ENCODE measurements around the gene HDAC9.

HDAC9 gene

DNA sequence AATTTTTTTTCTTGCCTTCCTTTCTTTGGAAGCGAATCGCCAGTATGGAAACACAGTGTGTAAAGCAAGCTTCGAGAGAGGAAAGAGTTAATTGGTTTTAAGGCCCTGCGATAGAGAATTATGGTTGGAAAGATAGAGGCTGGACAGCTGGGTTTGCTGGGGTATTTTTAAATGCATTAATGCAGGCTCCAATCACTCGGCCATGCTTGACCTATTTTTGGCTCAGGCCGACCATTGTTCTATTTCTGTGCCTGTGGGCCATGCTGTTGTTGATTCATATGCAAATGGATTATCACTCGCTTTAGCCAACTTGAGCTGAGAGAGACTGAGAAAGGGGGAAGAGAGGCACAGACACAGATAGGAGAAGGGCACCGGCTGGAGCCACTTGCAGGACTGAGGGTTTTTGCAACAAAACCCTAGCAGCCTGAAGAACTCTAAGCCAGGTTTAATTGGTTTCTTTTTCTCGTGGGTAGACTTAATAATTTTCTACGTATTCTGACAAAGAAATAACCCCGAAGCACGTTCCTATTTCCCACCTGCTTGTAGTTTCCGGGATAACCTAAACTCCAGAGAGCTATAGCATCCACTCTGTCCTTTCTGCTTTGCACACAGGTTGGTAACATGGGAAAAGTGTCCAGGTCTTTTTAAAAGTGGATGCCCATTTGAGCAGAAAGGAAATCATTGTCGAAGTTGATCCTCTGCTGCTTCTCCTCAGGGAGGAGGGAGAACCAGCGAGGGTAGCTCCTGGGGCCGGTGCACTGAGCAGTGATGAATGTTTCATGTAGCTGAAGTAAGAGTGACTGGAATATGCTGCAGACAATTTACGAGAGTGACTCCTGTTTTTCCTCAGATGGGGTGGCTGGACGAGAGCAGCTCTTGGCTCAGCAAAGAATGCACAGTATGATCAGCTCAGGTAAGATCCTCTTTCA, at the start of gene HDAC9:
Gene HDAC9, plus strand, starts transcription at position 338 of the 929 bp plus-strand sequence. Its CDS starts 554 bp downstream, at position 892.
- DNase-seq, result peak; percentile 70 to 83 (median 80)

DNA sequence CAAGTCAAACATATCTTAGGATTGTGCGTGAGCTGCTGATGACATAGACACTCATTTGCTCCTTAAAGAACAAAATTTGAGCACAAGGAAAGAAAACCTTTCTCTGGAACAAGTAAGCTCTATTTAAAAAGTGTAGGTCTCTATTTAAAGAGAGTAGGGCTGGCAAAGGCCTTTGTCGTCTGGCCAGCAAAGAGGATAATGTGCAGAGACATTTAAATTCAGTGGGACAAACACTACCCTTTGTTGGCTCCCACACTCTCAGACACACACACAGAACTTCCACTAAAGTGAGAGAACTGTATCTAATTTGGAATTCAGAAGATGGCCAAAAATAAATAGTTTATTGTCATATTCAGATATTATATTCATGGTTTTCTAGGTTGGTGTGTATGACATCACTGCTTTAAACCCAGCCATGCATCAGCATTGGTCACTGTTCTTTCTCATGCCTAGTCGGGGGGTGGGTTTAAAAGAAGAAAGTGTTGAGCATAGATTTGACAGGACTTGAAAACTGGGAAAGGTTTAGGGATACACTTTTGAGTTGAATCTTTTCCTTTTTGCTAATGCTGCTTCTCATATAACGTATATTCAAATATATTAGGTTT, 49.5 kb upstream of the HDAC9 start:
- no peak for DNase-seq

DNA sequence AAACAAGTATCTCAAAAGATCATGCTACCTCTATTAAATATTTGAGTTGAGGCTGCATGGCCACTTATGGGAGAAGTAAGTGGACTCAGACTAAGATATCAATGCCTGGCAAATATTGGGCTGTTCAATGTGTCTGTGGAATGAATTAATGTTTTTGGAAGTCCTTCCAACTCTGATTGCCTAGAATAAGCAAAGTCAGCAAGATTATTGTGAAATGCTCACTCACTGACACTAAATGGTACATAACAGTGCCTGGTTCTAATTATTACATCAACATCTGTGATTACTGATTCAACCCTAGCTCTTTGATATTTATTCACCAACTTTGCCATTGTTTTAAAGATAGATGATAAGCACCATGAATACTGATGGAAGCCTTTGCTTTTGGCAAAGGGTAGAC, 45.5 kb upstream of the HDAC9 start:
- no peak for DNase-seq

DNA sequence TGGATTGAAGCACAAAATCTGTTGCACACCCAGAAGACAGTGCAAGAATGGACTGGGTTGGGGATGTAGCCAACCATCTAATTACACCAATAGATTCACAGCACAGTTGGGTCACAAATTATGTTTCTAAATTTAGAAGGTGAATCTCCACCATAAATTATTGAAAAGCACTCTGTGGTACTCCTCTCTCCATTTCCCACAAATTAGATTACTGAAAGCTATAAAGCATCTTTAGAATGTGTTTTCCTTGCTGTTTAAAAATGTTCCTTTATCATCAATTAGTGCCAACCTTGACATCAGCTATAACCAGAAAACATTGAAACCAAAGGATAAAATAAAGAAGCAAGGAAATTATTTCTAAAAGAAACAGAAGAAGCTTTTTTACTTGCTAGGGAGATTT, 39.9 kb upstream of the HDAC9 start:
- DNase-seq, result no peak

DNA sequence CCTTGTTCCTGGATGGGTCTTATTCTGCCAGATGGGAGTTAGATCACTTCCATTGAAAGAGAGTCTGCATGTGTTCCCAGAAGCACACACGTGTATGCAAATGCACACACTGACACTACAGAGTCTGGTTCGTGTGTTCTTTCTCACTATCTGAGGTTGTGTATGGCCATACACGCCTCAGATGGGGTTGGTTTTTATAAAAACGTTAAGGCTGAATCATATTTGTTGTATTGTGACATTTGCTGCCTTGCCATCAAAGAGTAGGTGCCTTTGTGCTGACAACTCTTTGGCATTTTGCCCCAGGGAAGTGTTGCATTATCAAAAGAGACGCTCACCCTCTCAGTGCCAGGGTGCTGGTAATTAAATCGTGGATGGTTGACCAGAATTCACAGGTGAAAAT, 37.7 kb upstream of the HDAC9 start:
- DNase-seq, result peak; percentile 14 to 37 (median 20)

DNA sequence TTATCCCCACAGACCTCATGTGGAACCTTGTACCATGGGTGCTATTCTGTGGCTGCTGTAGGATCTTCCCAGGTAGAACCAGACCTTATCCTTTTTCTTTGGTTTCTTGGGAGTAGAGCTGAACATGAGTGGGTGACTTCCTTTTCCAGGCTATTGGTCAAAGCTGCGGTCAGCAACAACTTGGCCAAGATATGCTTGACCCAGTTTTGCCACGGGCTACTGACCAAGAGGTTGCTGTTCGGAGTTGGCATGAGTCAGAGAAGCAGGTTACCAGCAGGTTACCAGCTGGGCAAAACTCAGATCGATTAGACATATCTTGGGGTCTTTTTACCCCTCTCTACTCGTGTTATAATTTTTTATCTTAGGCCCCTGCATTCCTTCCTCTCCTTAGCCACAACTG, 36.7 kb upstream of the HDAC9 start:
- peak in 1 of 3 donors; percentile 19 for DNase-seq

DNA sequence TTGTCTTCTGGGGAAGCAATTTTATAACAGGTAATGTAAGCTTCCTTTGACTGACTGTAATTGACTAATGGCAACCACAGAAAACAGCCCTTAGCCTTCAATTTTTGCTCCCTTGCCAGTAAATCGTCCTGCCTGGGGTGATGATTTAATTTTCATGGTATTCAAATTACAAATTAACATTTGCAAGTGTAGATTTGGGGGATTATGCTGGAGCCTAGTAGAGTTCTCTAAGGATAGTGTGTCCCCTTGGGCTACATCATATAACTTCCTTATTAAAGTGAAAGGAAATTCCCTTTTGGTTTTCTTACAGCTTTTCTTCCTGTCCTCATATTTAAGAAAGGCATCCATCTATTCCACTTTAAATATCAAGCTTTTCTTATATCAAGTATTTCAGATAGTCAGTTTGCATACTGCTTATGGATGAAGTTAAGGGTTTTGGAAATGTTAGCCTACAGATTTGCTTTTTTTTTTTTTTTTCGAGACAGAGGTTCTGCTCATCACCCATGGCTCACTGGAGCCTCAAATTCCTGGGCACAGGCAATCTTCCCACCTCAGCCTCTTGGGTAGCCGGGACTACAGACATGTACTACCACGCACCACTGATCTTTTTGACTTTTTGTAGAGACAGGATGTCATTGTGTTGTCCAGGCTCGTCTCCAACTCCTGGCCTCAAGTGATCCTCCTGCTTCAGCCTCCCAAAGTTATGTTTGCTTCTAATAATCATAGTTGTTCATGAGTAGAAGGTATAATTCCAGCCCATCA, 35.9 kb upstream of the HDAC9 start:
- peak; percentile 13 to 63 (median 53) for DNase-seq

DNA sequence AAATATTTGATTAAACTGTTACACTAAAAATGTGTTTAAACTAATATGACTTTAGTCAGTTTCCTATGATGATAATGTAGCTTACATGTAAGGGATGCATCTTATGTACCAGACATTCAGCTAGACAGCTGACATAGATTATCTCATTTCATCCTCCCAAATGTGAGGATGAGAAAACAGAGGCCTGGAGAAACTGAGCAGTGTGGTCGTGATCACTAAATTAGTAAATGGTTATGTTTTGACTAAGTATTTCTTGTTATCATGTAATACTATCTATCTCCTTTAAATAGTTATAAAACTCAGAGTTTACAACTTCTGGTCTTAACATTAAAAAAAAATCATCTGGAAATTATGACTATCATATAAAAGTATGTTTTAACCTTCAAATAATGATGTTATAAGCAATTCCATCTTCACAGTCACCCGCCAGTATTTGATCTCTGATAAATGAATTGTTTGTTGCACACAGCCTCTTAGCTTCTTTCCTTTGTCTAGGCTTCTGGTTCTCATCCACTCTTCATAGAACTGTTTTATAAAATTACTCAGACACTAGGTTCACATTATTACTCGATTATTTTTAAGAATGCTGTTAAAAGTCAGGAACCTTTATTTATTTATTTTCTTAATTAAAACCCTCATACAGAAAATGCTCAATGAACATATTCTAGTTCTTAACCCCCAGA, 33.6 kb upstream of the HDAC9 start:
- DNase-seq, result no peak

DNA sequence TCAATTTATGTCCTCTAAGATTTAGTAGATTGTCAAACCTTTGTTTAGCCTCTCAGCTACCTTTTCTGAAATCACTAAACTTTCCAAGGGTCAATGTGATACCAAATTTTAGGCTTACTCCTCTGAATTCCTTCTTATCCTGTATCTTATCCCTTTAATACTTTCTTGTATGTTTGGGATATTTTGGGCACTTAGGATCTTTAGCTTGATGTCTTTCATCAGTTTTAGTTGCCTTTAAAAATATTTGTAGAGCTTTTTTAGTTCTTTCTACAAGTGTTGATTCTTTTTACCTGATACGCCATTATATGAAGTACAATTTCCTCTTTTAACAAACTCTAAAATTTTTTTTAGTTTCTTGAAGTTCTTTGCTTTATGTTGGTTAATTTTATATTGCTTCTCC, 30.7 kb upstream of the HDAC9 start:
- DNase-seq, result no peak

DNA sequence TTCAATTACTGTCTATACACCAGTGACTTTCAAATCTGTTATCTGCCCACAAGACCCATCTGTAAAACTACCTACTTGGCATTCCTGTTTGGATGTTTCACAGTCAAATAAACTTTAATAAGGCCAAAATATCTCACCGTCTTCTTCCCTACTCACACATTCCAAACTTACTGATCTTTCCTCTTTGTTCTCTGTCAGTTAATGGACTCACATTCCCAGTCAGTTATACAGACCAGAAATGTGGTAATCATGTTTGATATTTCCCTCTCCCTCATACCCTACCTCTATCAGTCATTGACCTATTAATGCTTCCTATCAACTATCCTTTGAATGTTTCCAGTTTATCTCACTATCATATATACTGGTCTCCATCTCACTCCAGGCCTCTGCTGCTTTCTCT, 28.5 kb upstream of the HDAC9 start:
- DNase-seq, result no peak

DNA sequence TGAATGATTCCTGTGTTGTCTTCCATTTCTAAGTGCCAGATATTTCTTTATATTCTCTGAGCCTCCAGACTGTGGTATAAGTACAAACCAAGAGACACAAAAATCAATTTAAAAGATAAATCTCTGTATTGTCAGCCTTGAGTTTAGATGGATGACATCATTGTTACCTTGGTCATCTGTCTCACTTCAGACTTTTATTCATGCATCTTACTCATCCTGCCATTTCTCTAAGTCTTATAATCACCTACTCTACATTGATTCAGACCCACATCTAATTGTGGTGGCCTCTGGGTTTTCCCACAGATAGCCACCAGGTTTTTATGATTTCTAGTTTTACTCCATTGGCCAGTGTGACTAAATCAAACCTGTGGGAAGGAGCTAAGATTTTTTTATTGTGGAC, 26.8 kb upstream of the HDAC9 start:
- peak in 2 of 3 donors; percentile 17 to 56 for DNase-seq

DNA sequence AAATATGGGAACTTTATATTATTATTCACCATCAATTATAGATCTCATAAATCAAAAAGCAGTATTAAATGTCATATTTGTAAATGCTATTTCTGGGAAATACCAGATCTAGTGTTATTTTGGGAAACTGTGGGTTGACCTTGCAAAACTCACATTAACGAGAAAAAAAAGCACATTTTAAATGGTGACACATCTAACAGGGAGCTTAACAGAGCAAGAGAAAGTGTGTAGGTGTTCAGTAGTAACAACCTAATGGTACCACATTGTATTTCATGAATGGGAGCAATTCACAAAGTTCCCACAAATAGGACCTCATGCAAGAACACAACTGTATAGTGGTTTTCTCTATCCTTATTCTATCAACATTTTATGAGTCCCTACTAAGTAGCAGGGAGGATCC, 26.2 kb upstream of the HDAC9 start:
- DNase-seq, result peak; percentile 47 to 73 (median 69)

DNA sequence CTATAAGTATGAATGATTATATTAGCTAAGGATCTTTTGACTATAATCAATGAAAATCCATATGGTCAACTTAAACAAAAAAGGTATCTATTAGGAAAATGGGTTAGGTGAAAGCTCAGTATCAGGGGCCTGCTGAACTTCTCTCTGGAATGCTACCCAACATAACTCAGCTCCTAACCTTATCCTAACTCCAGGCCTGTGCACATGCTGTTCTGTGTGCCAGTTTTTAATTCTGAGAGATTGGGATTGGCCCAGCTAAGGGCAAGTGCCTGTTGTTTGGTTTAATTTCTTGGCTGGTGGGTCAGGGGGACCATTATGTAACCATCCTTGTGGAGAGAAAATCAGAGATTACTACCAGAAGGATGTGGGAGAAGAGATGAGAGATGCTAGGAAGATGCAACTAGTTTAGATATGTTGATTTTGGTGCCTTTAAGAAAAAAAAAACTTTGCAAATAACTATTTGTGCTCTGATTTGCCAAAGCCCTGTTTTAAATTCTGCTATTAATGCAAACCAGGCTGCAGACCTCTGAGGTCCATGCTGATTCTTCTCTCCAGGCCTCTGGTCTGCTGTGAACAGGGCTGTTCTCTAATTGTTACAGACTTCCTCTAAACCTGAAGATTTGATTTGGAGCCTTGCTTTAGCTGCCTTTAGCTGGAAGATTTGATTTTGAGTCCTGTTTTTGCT, 23.9 kb upstream of the HDAC9 start:
- no peak for DNase-seq

DNA sequence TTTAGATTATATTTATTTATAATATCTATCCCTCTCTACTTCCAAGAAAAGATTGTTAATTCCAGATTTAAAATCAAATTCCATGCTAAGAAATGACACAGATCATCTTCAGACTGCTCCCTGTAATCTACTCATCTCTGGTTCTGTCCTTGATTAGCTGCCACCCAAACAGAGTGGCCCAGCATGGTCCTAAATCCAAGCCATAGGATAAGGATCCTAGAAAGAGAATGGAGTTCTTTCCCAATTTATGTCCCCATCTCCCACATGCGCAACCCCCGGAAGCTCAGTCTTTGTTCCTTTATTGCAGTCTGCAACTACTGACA, 23.4 kb upstream of the HDAC9 start:
- DNase-seq, result no peak

DNA sequence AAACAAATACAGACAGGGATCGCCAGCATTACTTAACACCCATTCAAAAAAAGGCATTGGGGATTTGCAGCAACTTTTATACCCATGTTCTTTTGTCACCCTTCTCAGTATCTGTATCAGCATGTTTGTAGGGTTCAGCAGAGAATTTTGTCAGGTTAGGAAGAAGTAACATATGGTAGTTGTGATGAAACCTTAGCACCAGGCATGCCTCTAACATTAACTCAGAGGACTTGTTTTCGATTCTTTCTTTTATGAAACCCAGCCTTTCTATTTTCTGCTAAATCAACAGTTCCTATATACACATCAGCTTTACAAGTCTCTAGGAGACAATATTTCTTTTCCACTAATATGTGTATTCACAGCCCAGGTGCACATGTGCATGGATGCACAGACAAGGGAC, 22.4 kb upstream of the HDAC9 start:
- no peak for DNase-seq

DNA sequence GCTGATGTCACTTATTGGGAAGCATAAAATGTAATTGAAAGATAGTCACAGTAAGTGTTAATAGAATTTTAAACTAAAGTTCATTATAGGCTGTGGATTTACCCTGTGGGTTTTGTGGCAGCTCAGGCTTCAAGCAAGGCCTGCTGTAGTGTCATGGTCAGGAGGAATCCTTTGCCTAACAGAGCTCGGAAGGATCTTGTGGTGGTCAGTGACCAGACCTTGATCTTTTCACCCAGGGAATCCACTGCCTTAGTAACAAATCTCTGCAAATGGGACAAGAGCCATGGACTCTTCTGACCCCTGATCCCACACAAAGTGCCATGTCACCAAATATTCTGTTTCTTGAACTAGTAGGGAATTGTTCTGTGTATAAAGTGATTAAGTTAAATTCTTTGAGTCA, 20.6 kb upstream of the HDAC9 start:
- no peak for DNase-seq

DNA sequence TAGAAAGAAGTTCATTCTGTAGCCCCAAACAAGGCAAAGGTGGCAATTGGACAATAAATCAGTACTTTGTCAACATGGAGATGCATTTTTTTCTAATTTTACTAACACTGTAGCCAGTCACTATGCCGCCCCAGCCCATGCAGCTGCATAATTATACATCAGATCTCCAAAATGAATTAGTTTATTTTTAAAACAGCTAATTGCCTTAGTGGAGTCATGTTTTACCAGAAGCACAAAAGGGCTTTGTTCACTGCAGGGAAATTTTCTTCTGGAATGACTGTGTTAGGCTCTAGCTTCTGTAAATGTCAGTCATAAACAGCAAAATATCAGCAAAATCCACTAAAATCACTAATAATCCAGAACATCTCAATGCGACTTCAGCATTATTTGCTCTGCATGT, 20.1 kb upstream of the HDAC9 start:
- DNase-seq, result no peak

DNA sequence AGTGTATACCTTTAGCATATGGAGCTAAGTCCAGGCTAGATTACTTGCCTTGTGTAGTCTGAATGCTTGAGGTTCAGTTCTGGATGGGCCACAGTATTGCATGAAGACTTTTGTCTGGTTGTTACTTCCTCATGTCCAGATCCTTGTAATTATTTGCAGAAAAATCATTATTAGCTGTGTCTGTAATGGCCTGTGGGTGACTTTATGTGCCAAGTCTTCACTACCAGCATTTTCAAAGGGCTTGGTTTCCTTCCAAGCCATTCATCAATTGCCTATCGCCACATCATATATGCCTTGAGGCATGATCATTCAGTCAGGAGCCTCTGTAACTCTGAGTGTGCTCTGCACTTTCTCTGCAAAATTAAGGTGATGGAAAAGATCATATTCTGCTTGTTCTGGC, 13.8 kb upstream of the HDAC9 start:
- DNase-seq, result no peak

DNA sequence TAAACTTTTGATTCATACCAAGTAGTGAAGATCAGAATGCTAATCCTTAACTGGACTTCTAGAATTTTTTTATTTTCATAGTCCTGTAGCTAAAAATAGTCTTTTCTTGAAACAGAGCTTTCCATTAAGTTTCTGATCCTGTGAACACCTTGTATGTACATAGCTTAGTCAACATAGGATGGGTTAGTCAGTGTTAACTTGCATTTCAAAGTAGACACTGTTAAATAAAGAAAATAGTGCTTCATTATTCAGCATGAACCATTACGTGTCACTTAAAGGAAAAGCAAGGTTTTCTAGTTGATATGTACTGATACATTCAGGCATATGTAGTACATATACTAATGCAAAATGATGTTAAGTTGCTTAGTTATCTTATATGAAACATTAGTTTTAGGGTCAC, 7.5 kb upstream of the HDAC9 start:
- DNase-seq, result no peak

DNA sequence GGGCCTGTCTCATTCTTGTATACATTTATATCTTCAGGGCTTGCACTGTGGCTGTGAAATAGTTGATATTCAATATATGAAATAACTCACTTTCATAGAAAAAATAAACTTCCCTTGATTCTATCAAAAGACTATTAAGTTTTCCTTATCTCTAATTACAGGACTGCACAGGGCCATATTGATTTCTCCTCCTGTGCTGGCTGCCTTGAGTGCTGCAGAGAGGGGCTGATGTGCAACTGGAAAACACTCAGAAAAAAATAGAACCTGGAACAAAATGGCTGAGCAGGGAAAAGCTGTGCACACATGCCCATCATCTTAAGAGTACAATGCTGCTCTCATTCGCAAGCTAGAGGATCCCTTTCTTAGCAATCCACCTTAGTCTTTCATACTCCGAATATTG, 5.9 kb upstream of the HDAC9 start:
- DNase-seq, result no peak

DNA sequence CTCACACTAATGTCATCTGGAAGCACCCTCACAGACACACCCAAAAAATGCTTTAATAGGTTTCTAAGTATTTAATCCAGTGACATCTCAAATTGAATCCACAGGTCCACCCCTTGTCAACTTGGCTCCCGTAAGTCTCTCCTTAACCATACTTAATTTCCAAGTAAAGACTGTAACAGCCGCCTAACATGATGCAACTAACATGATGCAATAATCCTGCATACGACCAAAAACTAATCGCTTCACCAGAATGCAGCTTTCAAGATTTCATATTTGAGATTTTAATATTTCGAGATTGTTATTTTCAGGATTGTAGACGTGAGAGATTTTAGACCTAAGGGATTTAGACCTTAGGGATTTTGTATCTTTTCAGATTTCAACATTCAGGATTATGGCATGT, 3.7 kb upstream of the HDAC9 start:
- DNase-seq, result peak; percentile 32 to 59 (median 38)

DNA sequence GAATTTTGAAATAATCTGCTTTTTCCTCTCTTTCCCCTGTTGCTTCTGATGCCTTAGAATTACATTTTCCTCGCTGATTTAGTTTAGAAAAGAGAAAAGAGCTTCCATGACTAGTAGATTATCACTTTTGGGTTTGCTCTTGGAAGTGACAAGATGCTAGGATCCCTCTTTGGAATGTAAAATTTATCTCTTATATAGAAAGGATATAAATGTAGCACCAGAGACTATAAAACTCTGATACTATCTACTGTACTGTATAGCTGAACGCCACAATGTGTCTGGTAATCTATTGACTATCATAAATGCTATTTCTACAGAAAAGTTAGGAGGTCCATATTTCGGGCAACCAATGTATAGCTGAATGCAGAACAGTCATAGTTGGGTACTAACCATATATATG, 1.1 kb upstream of the HDAC9 start:
- no peak for DNase-seq

Data from suppressor macrophage treated with lipopolysaccharide for 1 hour (primary cell).